Stomach (tissue), 9 donors: ENCODE data around the gene HLA-DMB. TPM values are rescaled to one million over a fixed set of nuclear protein-coding genes. Genes with fewer than 3 reads are reported as not detected.

ENCODE experiments used
- DNase-seq, 2 donors: peaks; one replicate each; pipeline versions ENCODE4 v3.0.0 to v3.0.0-alpha.2; 2013 to 2019
- H3K27ac ChIP-seq, 5 donors: fragments of 200-600 bp in 4 of 5; sonication (generic) in 4 of 5; one replicate each; pipeline ENCODE4 v1.5.1; 2013 to 2019; ENCODE audit warnings: mild to moderate bottlenecking in 1 of 5, moderate library complexity in 1 of 5
- H3K27me3 ChIP-seq, 3 donors: fragments of 200-600 bp; sonication (generic); one replicate each; pipeline ENCODE4 v1.5.1; 2017 to 2019; ENCODE audit warnings: mixed run types in 1 of 3
- H3K36me3 ChIP-seq, 4 donors: fragments of 200-600 bp; sonication (generic); 1 replicate in 3 of 4; 2 replicates in 1 of 4; pipeline ENCODE4 v1.5.1; 2016 to 2019
- H3K4me1 ChIP-seq, 4 donors: fragments of 200-600 bp; sonication (generic); one replicate each; pipeline ENCODE4 v1.5.1; 2016 to 2019
- H3K4me3 ChIP-seq, 4 donors: fragments of 200-600 bp; sonication (generic) in 3 of 4; one replicate each; pipeline ENCODE4 v1.5.1; 2016 to 2019; ENCODE audit warnings: mild to moderate bottlenecking in 1 of 4
- H3K9me3 ChIP-seq, 4 donors: fragments of 200-600 bp; sonication (generic); one replicate each; pipeline ENCODE4 v1.5.1; 2016 to 2019
- CTCF ChIP-seq, 7 experiments: fragments of 450-650 bp in 4 of 7; fragments of 200-600 bp in 3 of 7; sonication (generic) in 3 of 7; IDR thresholded peaks; one replicate each; pipeline ENCODE4 v1.5.1; 2016 to 2019; ENCODE audit warnings: antibody characterized with exemption in 7 of 7, control low read depth in 2 of 7, mild to moderate bottlenecking in 1 of 7
- EP300 ChIP-seq: sonication (generic); formaldehyde crosslinking; IDR thresholded peaks from one replicate; pipeline ENCODE4 v1.6.1; 2017; ENCODE audit warnings: antibody characterized with exemption
- POLR2A ChIP-seq, 4 donors: fragments of 450-650 bp; IDR thresholded peaks; one replicate each; pipeline ENCODE4 v1.6.1; 2016; ENCODE audit warnings: antibody characterized with exemption in 4 of 4, control low read depth in 2 of 4, mild to moderate bottlenecking in 1 of 4, moderate library complexity in 1 of 4
- POLR2AphosphoS5 ChIP-seq, 3 donors: sonication (generic); formaldehyde crosslinking; IDR thresholded peaks; one replicate each; pipeline ENCODE4 v1.6.1; 2016; ENCODE audit warnings: antibody characterized with exemption in 3 of 3
- WGBS, 5 donors: extraction: QIAGEN DNeasy Blood & Tissue Kit in 3 of 5; methylation state at CpG; one replicate each; pipeline versions ENCODE4 v1.1.5 to v1.1.7; 2013 to 2018; 5-methylcytosine and 5-hydroxymethylcytosine counted together
- intact Hi-C: fragments of 100-400 bp; cut with DNase I; formaldehyde crosslinking; loops from one replicate; pipeline ENCODE4 v1.15.1; 2023; ENCODE audit warnings: low total_unique reads
- polyA plus RNA-seq, 3 donors: library from polyadenylated mRNA; stranded (reverse); fragments of 200-250 nt; gene quantifications; one replicate each; pipeline ENCODE4 v1.2.3, GENCODE V29; 2013
- total RNA-seq, 5 donors: library from RNA; depleted of rRNA; stranded (reverse); fragments of >200 nt; gene quantifications; one replicate each; pipeline versions ENCODE4 v1.1.0 to v1.2.3, GENCODE V29; 2014 to 2016
- donor health status: healthy with polysubstance abuse.
- donor health status: Bipolar disorder and iron deficiency.
- donor health status: healthy.

The HLA-DMB gene
- total and polyA plus RNA-seq, 8 donors, result 7.6 to 27.1 (median 11.8) TPM; not detected in 1

GRCh38 chr6:32973144-32974015 is 32.6 kb upstream of the HLA-DMB start:
- Histone ChIP-seq H3K4me3 (peak overlapping the region; percentile 79 to 99 (median 94)), H3K4me1 (peaks cover 41 to 44% (median 43%) of the 10 kb centered on the region in 4 donors), H3K27me3 (no peaks in the 10 kb centered on the region), H3K27ac (peak overlapping the region; percentile 93 to 100 (median 99)), H3K9me3 (no peaks in the 10 kb centered on the region), H3K36me3 (peaks cover 53 to 62% (median 59%) of the 10 kb centered on the region in 4 donors)
- TF ChIP-seq EP300 (no peak), CTCF (IDR thresholded peaks at IDR 0.05) (no peak), POLR2A (IDR thresholded peaks at IDR 0.05) (no peak), POLR2AphosphoS5 (IDR thresholded peaks at IDR 0.05) (no peak)
- intact Hi-C loops, result no loop called here
- DNase-seq, result peak; percentile 39 to 77
- WGBS, 5 donors, result 0% methylated on average over 20 to 23 of the region's 23 CpGs

GRCh38 chr6:32972353-32973143 is 31.7 kb upstream of the HLA-DMB start:
- TF ChIP-seq POLR2A (IDR thresholded peaks at IDR 0.05), result no peak
- TF ChIP-seq POLR2AphosphoS5 (IDR thresholded peaks at IDR 0.05), result peak in 2 of 3 donors; percentile 3 to 52
- TF ChIP-seq EP300, result no peak
- no peak for TF ChIP-seq CTCF (IDR thresholded peaks at IDR 0.05)
- Histone ChIP-seq H3K4me3 (peak overlapping the region; percentile 79 to 99 (median 94)), H3K36me3 (peaks cover 45 to 54% (median 50%) of the 10 kb centered on the region in 4 donors), H3K9me3 (no peaks in the 10 kb centered on the region), H3K27ac (peak overlapping the region; percentile 93 to 100 (median 99)), H3K4me1 (peaks cover 34 to 37% (median 35%) of the 10 kb centered on the region in 4 donors), H3K27me3 (no peaks in the 10 kb centered on the region)
- intact Hi-C loops, result no loop called here
- peak in 1 of 2 donors; percentile 57 for DNase-seq
- 0 to 1% (median 0%) methylated on average over 38 to 70 of the region's 70 CpGs for WGBS, 5 donors

- H3K36me3 ChIP-seq, result peaks cover 37 to 46% (median 43%) of the 10 kb centered on the region in 4 donors
- WGBS, 5 donors, result 0 to 1% (median 0%) methylated on average over 31 to 58 of the region's 58 CpGs
- intact Hi-C loops, result no loop called here
These were observed 30.9 kb upstream of the HLA-DMB start for GRCh38 chr6:32971581-32972352.

More at GRCh38 chr6:32971581-32972352, 30.9 kb upstream of the HLA-DMB start:
- H3K27me3 ChIP-seq, result no peaks in the 10 kb centered on the region
- DNase-seq, result peak; percentile 99 to 100
- peaks cover 32 to 37% (median 34%) of the 10 kb centered on the region in 4 donors for H3K4me1 ChIP-seq
- peak overlapping the region; percentile 79 to 99 (median 94) for H3K4me3 ChIP-seq
- no peaks in the 10 kb centered on the region for H3K9me3 ChIP-seq
- peak; percentile 96 to 100 (median 99) for TF ChIP-seq POLR2AphosphoS5 (IDR thresholded peaks at IDR 0.05)
- TF ChIP-seq EP300, result no peak
- TF ChIP-seq CTCF (IDR thresholded peaks at IDR 0.05), result peak in 1 of 7 experiments; percentile 2
- peak in 2 of 4 donors; percentile 93 to 97 for TF ChIP-seq POLR2A (IDR thresholded peaks at IDR 0.05)
- H3K27ac ChIP-seq, result peak overlapping the region; percentile 93 to 100 (median 99)
